NCI-H345 (cell line): Measurements from ENCODE around the gene PPARD.
"Not testable (repeated sequence)": the region's sequence is repeated elsewhere in the genome, so short reads cannot be mapped to it uniquely, and the experiment has no call there.

Source experiments
- DNase-seq: peaks from one replicate; lab custom pipeline; 2025; lab: John Stamatoyannopoulos, UW

The PPARD gene

GRCh38 chr6:35312076-35312800 lies 30.1 kb upstream of the PPARD start:
- DNase-seq, result no peak

GRCh38 chr6:35312807-35313206 lies 29.6 kb upstream of the PPARD start:
- DNase-seq, result no peak

- DNase-seq, result no peak
Measured at GRCh38 chr6:35317483-35318195, 24.7 kb upstream of the PPARD start.

GRCh38 chr6:35318196-35319171 lies 23.9 kb upstream of the PPARD start:
- DNase-seq, result peak; percentile 89

GRCh38 chr6:35319346-35320030 lies 22.9 kb upstream of the PPARD start:
- no peak for DNase-seq

GRCh38 chr6:35320031-35320410 lies 22.3 kb upstream of the PPARD start:
- no peak for DNase-seq

GRCh38 chr6:35321091-35321490 lies 21.3 kb upstream of the PPARD start:
- DNase-seq, result no peak

- peak; percentile 37 for DNase-seq
Measured at GRCh38 chr6:35327349-35328027, 14.9 kb upstream of the PPARD start.

GRCh38 chr6:35328108-35328723 lies 14.1 kb upstream of the PPARD start:
- DNase-seq, result no peak

GRCh38 chr6:35328965-35329364 lies 13.4 kb upstream of the PPARD start:
- DNase-seq, result not testable (repeated sequence)

- DNase-seq, result no peak
Measured at GRCh38 chr6:35330541-35331119, 11.7 kb upstream of the PPARD start.

- peak; percentile 95 for DNase-seq
Measured at GRCh38 chr6:35332074-35332887, 10.1 kb upstream of the PPARD start.

GRCh38 chr6:35341557-35341956 lies 801 bp upstream of the PPARD start:
- DNase-seq, result no peak

- no peak for DNase-seq
Measured at GRCh38 chr6:35343092-35343834, 905 bp downstream of the PPARD start.

GRCh38 chr6:35343835-35344550 lies 1.6 kb downstream of the PPARD start:
- no peak for DNase-seq

GRCh38 chr6:35351422-35351821 lies 9.1 kb downstream of the PPARD start:
- no peak for DNase-seq

GRCh38 chr6:35352735-35353134 lies 10.4 kb downstream of the PPARD start:
- no peak for DNase-seq
